ENCODE measurements around the gene SIM1. TPM values are rescaled to one million over a fixed set of nuclear protein-coding genes. Genes with fewer than 3 reads are reported as not detected.

Gene SIM1
- total RNA-seq, 1 donor from 2014 or later, result not detected

- DNase-seq (ENCODE audit: low read depth), result no peak
- no peak for FAIRE-seq
- Histone ChIP-seq H3K27me3 (ENCODE audit: control insufficient read depth, insufficient read depth, low read length) (peaks cover 3% of the 10 kb centered on the region), H3K4me3 (ENCODE audit: low read depth, low read length) (no peak overlapping the region), H3K36me3 (ENCODE audit: control insufficient read depth, insufficient read depth, low read length) (no peaks in the 10 kb centered on the region)
- TF ChIP-seq, protein P1, sequence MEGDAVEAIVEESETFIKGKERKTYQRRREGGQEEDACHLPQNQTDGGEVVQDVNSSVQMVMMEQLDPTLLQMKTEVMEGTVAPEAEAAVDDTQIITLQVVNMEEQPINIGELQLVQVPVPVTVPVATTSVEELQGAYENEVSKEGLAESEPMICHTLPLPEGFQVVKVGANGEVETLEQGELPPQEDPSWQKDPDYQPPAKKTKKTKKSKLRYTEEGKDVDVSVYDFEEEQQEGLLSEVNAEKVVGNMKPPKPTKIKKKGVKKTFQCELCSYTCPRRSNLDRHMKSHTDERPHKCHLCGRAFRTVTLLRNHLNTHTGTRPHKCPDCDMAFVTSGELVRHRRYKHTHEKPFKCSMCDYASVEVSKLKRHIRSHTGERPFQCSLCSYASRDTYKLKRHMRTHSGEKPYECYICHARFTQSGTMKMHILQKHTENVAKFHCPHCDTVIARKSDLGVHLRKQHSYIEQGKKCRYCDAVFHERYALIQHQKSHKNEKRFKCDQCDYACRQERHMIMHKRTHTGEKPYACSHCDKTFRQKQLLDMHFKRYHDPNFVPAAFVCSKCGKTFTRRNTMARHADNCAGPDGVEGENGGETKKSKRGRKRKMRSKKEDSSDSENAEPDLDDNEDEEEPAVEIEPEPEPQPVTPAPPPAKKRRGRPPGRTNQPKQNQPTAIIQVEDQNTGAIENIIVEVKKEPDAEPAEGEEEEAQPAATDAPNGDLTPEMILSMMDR (IDR thresholded peaks at IDR 0.05; ENCODE audit: insufficient read depth, low read length, severe bottlenecking), result no peak
Measured at GRCh38 chr6:100417036-100417435, 47.7 kb downstream of the SIM1 start.

DNA sequence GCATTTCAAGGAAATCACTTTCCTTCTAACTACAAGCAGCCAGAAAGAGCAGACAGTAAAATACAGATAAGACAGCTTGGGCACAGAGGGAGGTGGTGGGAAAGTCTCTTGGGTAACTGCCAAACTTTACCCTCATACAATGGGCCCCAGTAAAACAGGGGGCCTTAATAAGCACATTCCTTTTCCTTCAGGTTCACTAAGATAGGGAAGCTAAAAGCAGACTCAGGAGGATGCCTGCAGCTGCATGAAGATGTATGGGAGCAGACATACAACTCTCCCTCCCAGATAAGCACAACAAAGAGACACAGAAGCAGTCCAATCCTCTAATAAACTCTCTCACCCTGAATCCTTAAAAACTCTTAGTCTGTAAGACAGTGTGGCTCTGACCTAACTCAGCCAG, 49.0 kb downstream of the SIM1 start:
- no peak for FAIRE-seq
- Histone ChIP-seq H3K27me3 (ENCODE audit: control insufficient read depth, insufficient read depth, low read length) (peaks cover 1% of the 10 kb centered on the region), H3K4me3 (ENCODE audit: low read depth, low read length) (no peak overlapping the region), H3K36me3 (ENCODE audit: control insufficient read depth, insufficient read depth, low read length) (no peaks in the 10 kb centered on the region)
- no peak for DNase-seq (ENCODE audit: low read depth)
- TF ChIP-seq, protein P1 (IDR thresholded peaks at IDR 0.05; ENCODE audit: insufficient read depth, low read length, severe bottlenecking), result no peak

- H3K36me3 ChIP-seq (ENCODE audit: control insufficient read depth, insufficient read depth, low read length), result no peaks in the 10 kb centered on the region
- no peak overlapping the region for H3K4me3 ChIP-seq (ENCODE audit: low read depth, low read length)
- FAIRE-seq (no peak), DNase-seq (ENCODE audit: low read depth) (no peak)
- TF ChIP-seq, protein P1 (IDR thresholded peaks at IDR 0.05; ENCODE audit: insufficient read depth, low read length, severe bottlenecking), result no peak
- no peaks in the 10 kb centered on the region for H3K27me3 ChIP-seq (ENCODE audit: control insufficient read depth, insufficient read depth, low read length)
Measured at GRCh38 chr6:100412872-100413271, 51.8 kb downstream of the SIM1 start.

- Histone ChIP-seq H3K4me3 (ENCODE audit: low read depth, low read length) (no peak overlapping the region), H3K36me3 (ENCODE audit: control insufficient read depth, insufficient read depth, low read length) (no peaks in the 10 kb centered on the region), H3K27me3 (ENCODE audit: control insufficient read depth, insufficient read depth, low read length) (no peaks in the 10 kb centered on the region)
- FAIRE-seq (no peak), DNase-seq (ENCODE audit: low read depth) (no peak)
- TF ChIP-seq, protein P1 (IDR thresholded peaks at IDR 0.05; ENCODE audit: insufficient read depth, low read length, severe bottlenecking), result no peak
Measured at GRCh38 chr6:100404051-100404450, 60.7 kb downstream of the SIM1 start.

- Histone ChIP-seq H3K27me3 (ENCODE audit: control insufficient read depth, insufficient read depth, low read length) (no peaks in the 10 kb centered on the region), H3K36me3 (ENCODE audit: control insufficient read depth, insufficient read depth, low read length) (no peaks in the 10 kb centered on the region), H3K4me3 (ENCODE audit: low read depth, low read length) (no peak overlapping the region)
- DNase-seq (ENCODE audit: low read depth), result no peak
- TF ChIP-seq, protein P1 (IDR thresholded peaks at IDR 0.05; ENCODE audit: insufficient read depth, low read length, severe bottlenecking), result no peak
- no peak for FAIRE-seq
Measured at GRCh38 chr6:100393493-100393892, 71.2 kb downstream of the SIM1 start.

- DNase-seq (ENCODE audit: low read depth) (no peak), FAIRE-seq (no peak)
- TF ChIP-seq, protein P1 (IDR thresholded peaks at IDR 0.05; ENCODE audit: insufficient read depth, low read length, severe bottlenecking), result no peak
- H3K4me3 ChIP-seq (ENCODE audit: low read depth, low read length), result no peak overlapping the region
- no peaks in the 10 kb centered on the region for H3K36me3 ChIP-seq (ENCODE audit: control insufficient read depth, insufficient read depth, low read length)
- H3K27me3 ChIP-seq (ENCODE audit: control insufficient read depth, insufficient read depth, low read length), result no peaks in the 10 kb centered on the region
Measured at GRCh38 chr6:100392423-100392822, 72.3 kb downstream of the SIM1 start.
